ENCODE results near the gene CDT1.
A peak's percentile ranks its signal among the peaks of the same experiment; 100 is the strongest.

- TF ChIP-seq CTCF (IDR thresholded peaks at IDR 0.05) (peak in 1 of 3 donors; percentile 33), POLR2A (IDR thresholded peaks at IDR 0.05) (no peak)
Observed at GRCh38 chr16:88815901-88816589, 12.5 kb downstream of the CDT1 start.
